Endothelial cell of hepatic sinusoid (primary cell): ENCODE measurements around the gene STK33.

Experiments used
- in situ Hi-C: cut with HindIII; loops from 2 replicates; pipeline ENCODE4 v1.10.0; 2017; ENCODE audit warnings: low sequenced_read_pairs

The STK33 gene

GRCh38 chr11:8381871-8382396 lies 212.1 kb downstream of the STK33 start:
- in situ Hi-C loops, result no loop called here

- in situ Hi-C loops, result no loop called here
These were observed 212.7 kb downstream of the STK33 start for GRCh38 chr11:8381343-8381742.

- in situ Hi-C loops, result no loop called here
These were observed 218.1 kb downstream of the STK33 start for GRCh38 chr11:8375932-8376331.

- in situ Hi-C loops, result no loop called here
These were observed 218.6 kb downstream of the STK33 start for GRCh38 chr11:8375460-8375859.

- in situ Hi-C loops, result no loop called here
These were observed 219.3 kb downstream of the STK33 start for GRCh38 chr11:8374716-8375115.

- in situ Hi-C loops, result no loop called here
These were observed 220.3 kb downstream of the STK33 start for GRCh38 chr11:8373519-8374432.

- in situ Hi-C loops, result no loop called here
These were observed 221.2 kb downstream of the STK33 start for GRCh38 chr11:8372641-8373381.

- in situ Hi-C loops, result no loop called here
These were observed 222.5 kb downstream of the STK33 start for GRCh38 chr11:8371516-8371884.

GRCh38 chr11:8370812-8371515 lies 223.1 kb downstream of the STK33 start:
- in situ Hi-C loops, result no loop called here

GRCh38 chr11:8369592-8370205 lies 224.3 kb downstream of the STK33 start:
- in situ Hi-C loops, result no loop called here

GRCh38 chr11:8368772-8369171 lies 225.3 kb downstream of the STK33 start:
- in situ Hi-C loops, result no loop called here

- in situ Hi-C loops, result no loop called here
These were observed 225.8 kb downstream of the STK33 start for GRCh38 chr11:8368194-8368593.

GRCh38 chr11:8366316-8366715 lies 227.7 kb downstream of the STK33 start:
- in situ Hi-C loops, result no loop called here

- in situ Hi-C loops, result no loop called here
These were observed 228.6 kb downstream of the STK33 start for GRCh38 chr11:8365216-8365941.

- in situ Hi-C loops, result no loop called here
These were observed 230.1 kb downstream of the STK33 start for GRCh38 chr11:8363921-8364320.

GRCh38 chr11:8362899-8363298 lies 231.1 kb downstream of the STK33 start:
- in situ Hi-C loops, result no loop called here

GRCh38 chr11:8362491-8362890 lies 231.5 kb downstream of the STK33 start:
- in situ Hi-C loops, result no loop called here

GRCh38 chr11:8361664-8362210 lies 232.3 kb downstream of the STK33 start:
- in situ Hi-C loops, result no loop called here

GRCh38 chr11:8361206-8361605 lies 232.8 kb downstream of the STK33 start:
- in situ Hi-C loops, result no loop called here
